NCI-H128 (cell line): ENCODE data around the gene PRKN.
"Not testable (repeated sequence)": the region's sequence is repeated elsewhere in the genome, so short reads cannot be mapped to it uniquely, and the experiment has no call there.

ENCODE experiments used
- DNase-seq: peaks from one replicate; lab custom pipeline; 2025; ENCODE audit not compliant: unreplicated experiment; lab: John Stamatoyannopoulos, UW

Gene PRKN

GRCh38 chr6:161926324-161926723 is 801.2 kb downstream of the PRKN start:
- DNase-seq, result no peak

GRCh38 chr6:161924516-161925116 is 803.0 kb downstream of the PRKN start:
- no peak for DNase-seq

GRCh38 chr6:161922631-161923119 is 804.9 kb downstream of the PRKN start:
- DNase-seq, result no peak

GRCh38 chr6:161921602-161922395 is 805.8 kb downstream of the PRKN start:
- DNase-seq, result no peak

GRCh38 chr6:161919691-161920090 is 807.9 kb downstream of the PRKN start:
- DNase-seq, result no peak

GRCh38 chr6:161918628-161919205 is 808.8 kb downstream of the PRKN start:
- no peak for DNase-seq

GRCh38 chr6:161918109-161918531 is 809.4 kb downstream of the PRKN start:
- no peak for DNase-seq

GRCh38 chr6:161917645-161918044 is 809.9 kb downstream of the PRKN start:
- DNase-seq, result no peak

GRCh38 chr6:161915456-161915964 is 812.1 kb downstream of the PRKN start:
- no peak for DNase-seq

GRCh38 chr6:161908872-161909271 is 818.7 kb downstream of the PRKN start:
- no peak for DNase-seq

- no peak for DNase-seq
These were observed 821.0 kb downstream of the PRKN start for GRCh38 chr6:161906571-161906970.

GRCh38 chr6:161903584-161904212 is 823.9 kb downstream of the PRKN start:
- DNase-seq, result no peak

- DNase-seq, result no peak
These were observed 825.7 kb downstream of the PRKN start for GRCh38 chr6:161901740-161902426.

GRCh38 chr6:161894436-161894835 is 833.1 kb downstream of the PRKN start:
- DNase-seq, result no peak

- DNase-seq, result no peak
These were observed 836.0 kb downstream of the PRKN start for GRCh38 chr6:161891542-161891941.

GRCh38 chr6:161890832-161891297 is 836.7 kb downstream of the PRKN start:
- no peak for DNase-seq

GRCh38 chr6:161890133-161890831 is 837.3 kb downstream of the PRKN start:
- DNase-seq, result no peak

- DNase-seq, result no peak
These were observed 838.2 kb downstream of the PRKN start for GRCh38 chr6:161889324-161889723.

GRCh38 chr6:161886545-161886944 is 841.0 kb downstream of the PRKN start:
- not testable (repeated sequence) for DNase-seq

GRCh38 chr6:161884782-161885181 is 842.8 kb downstream of the PRKN start:
- DNase-seq, result no peak
